ENCODE measurements around the gene FSCN2. TPM values are rescaled to one million over a fixed set of nuclear protein-coding genes. Genes with fewer than 3 reads are reported as not detected.

The FSCN2 gene
- total and polyA plus RNA-seq, 5 experiments from 2014 or later: 0.96 to 2.0 TPM; not detected in 3

GRCh38 chr17:81557276-81558114, 29.3 kb downstream of the FSCN2 start:
- DNase-seq (no peak), ATAC-seq (no peak)
- H3K36me3 Mint-ChIP-seq: peaks cover 0 to 30% (median 7%) of the 10 kb centered on the region in 3 donors
- POLR2A ChIA-PET: interaction anchor here (0.6 to 8.3 kb wide), 2 partner anchors 46 to 301 kb away, joined by 3 to 140 read pairs; partner anchors contain the start of gene ACTG1
- peaks cover 6 to 29% (median 17%) of the 10 kb centered on the region in 4 donors for H3K4me1 Mint-ChIP-seq
- peak overlapping the region in 1 of 10 donors; percentile 45 for H3K27ac Mint-ChIP-seq
- H3K27me3 Mint-ChIP-seq: no peaks in the 10 kb centered on the region
- no peaks in the 10 kb centered on the region for H3K9me3 Mint-ChIP-seq
- H3K4me3 Mint-ChIP-seq: no peak overlapping the region

- DNase-seq: no peak
- Mint-ChIP-seq H3K9me3 (no peaks in the 10 kb centered on the region), H3K27ac (no peak overlapping the region), H3K36me3 (peaks cover 0 to 36% (median 7%) of the 10 kb centered on the region in 3 donors), H3K27me3 (no peaks in the 10 kb centered on the region), H3K4me1 (peaks cover 6 to 29% (median 15%) of the 10 kb centered on the region in 4 donors), H3K4me3 (no peak overlapping the region)
- ATAC-seq: no peak
- POLR2A ChIA-PET: interaction anchor here (8.3 kb wide), 1 partner anchor 47 kb away, joined by 140 read pairs; the partner anchor contains the start of gene ACTG1
Observed at GRCh38 chr17:81558115-81558468, 29.9 kb downstream of the FSCN2 start.

GRCh38 chr17:81558941-81559806, 31.0 kb downstream of the FSCN2 start:
- POLR2A ChIA-PET: interaction anchor here (0.6 to 0.7 kb wide), 3 partner anchors 22 to 172 kb away, joined by 4 to 5 read pairs (median 4); no protein-coding TSS in a partner anchor
- DNase-seq (no peak), ATAC-seq (no peak)
- Mint-ChIP-seq H3K9me3 (no peaks in the 10 kb centered on the region), H3K4me3 (no peak overlapping the region), H3K27me3 (no peaks in the 10 kb centered on the region), H3K4me1 (peaks cover 0 to 18% (median 4%) of the 10 kb centered on the region in 4 donors), H3K36me3 (peaks cover 0 to 45% (median 7%) of the 10 kb centered on the region in 3 donors), H3K27ac (no peak overlapping the region)

GRCh38 chr17:81561494-81561885, 33.3 kb downstream of the FSCN2 start:
- peaks cover 0 to 68% (median 19%) of the 10 kb centered on the region in 3 donors for H3K36me3 Mint-ChIP-seq
- no peak overlapping the region for H3K4me3 Mint-ChIP-seq
- H3K9me3 Mint-ChIP-seq: no peaks in the 10 kb centered on the region
- ATAC-seq (no peak), DNase-seq (no peak)
- POLR2A ChIA-PET: interaction anchor here (2.1 kb wide), 1 partner anchor 9 kb away, joined by 7 read pairs; the partner anchor contains the start of gene FAAP100
- H3K27ac Mint-ChIP-seq: peak overlapping the region in 1 of 10 donors; percentile 72
- no peaks in the 10 kb centered on the region for H3K27me3 Mint-ChIP-seq
- H3K4me1 Mint-ChIP-seq: peaks cover 0 to 14% (median 1%) of the 10 kb centered on the region in 4 donors

- ATAC-seq (no peak), DNase-seq (no peak)
- POLR2A ChIA-PET: interaction anchor here (1.1 kb wide), 1 partner anchor 11 kb away, joined by 3 read pairs; the partner anchor contains the start of gene FAAP100
- H3K9me3 Mint-ChIP-seq: no peaks in the 10 kb centered on the region
- peaks cover 0 to 81% (median 15%) of the 10 kb centered on the region in 3 donors for H3K36me3 Mint-ChIP-seq
- peaks cover 0 to 14% (median 1%) of the 10 kb centered on the region in 4 donors for H3K4me1 Mint-ChIP-seq
- no peaks in the 10 kb centered on the region for H3K27me3 Mint-ChIP-seq
- H3K4me3 Mint-ChIP-seq: no peak overlapping the region
- no peak overlapping the region for H3K27ac Mint-ChIP-seq
Observed at GRCh38 chr17:81563861-81564586, 35.8 kb downstream of the FSCN2 start.

GRCh38 chr17:81564778-81565177, 36.6 kb downstream of the FSCN2 start:
- no peaks in the 10 kb centered on the region for H3K27me3 Mint-ChIP-seq
- H3K4me3 Mint-ChIP-seq: no peak overlapping the region
- peaks cover 0 to 85% (median 15%) of the 10 kb centered on the region in 3 donors for H3K36me3 Mint-ChIP-seq
- POLR2A ChIA-PET: interaction anchor here (1.1 kb wide), 1 partner anchor 11 kb away, joined by 4 read pairs; no protein-coding TSS in a partner anchor
- no peak overlapping the region for H3K27ac Mint-ChIP-seq
- ATAC-seq: no peak
- no peak for DNase-seq
- peaks cover 0 to 14% (median 1%) of the 10 kb centered on the region in 4 donors for H3K4me1 Mint-ChIP-seq
- no peaks in the 10 kb centered on the region for H3K9me3 Mint-ChIP-seq

GRCh38 chr17:81565231-81565630, 37.1 kb downstream of the FSCN2 start:
- Mint-ChIP-seq H3K4me3 (no peak overlapping the region), H3K27me3 (no peaks in the 10 kb centered on the region), H3K36me3 (peaks cover 0 to 85% (median 15%) of the 10 kb centered on the region in 3 donors), H3K27ac (no peak overlapping the region), H3K9me3 (no peaks in the 10 kb centered on the region), H3K4me1 (peaks cover 0 to 14% (median 1%) of the 10 kb centered on the region in 4 donors)
- DNase-seq (no peak), ATAC-seq (no peak)
- POLR2A ChIA-PET: interaction anchor here (1.1 kb wide), 1 partner anchor 11 kb away, joined by 4 read pairs; no protein-coding TSS in a partner anchor

- Mint-ChIP-seq H3K27me3 (no peaks in the 10 kb centered on the region), H3K36me3 (peaks cover 0 to 88% (median 11%) of the 10 kb centered on the region in 3 donors), H3K27ac (peak overlapping the region in 2 of 10 donors; percentile 55 to 83), H3K4me1 (peaks cover 0 to 2% (median 1%) of the 10 kb centered on the region in 4 donors), H3K9me3 (no peaks in the 10 kb centered on the region), H3K4me3 (no peak overlapping the region)
- no peak for ATAC-seq
- POLR2A ChIA-PET: no interaction called here
- DNase-seq: no peak
Observed at GRCh38 chr17:81566461-81567126, 38.4 kb downstream of the FSCN2 start.

- H3K27me3 Mint-ChIP-seq: no peaks in the 10 kb centered on the region
- no peak overlapping the region for H3K4me3 Mint-ChIP-seq
- POLR2A ChIA-PET: no interaction called here
- no peak for ATAC-seq
- no peak for DNase-seq
- no peaks in the 10 kb centered on the region for H3K9me3 Mint-ChIP-seq
- H3K4me1 Mint-ChIP-seq: peaks cover 0 to 2% (median 0%) of the 10 kb centered on the region in 4 donors
- H3K27ac Mint-ChIP-seq: no peak overlapping the region
- H3K36me3 Mint-ChIP-seq: peaks cover 0 to 86% (median 11%) of the 10 kb centered on the region in 3 donors
Observed at GRCh38 chr17:81567191-81567590, 39.0 kb downstream of the FSCN2 start.

- Mint-ChIP-seq H3K36me3 (peaks cover 0 to 84% (median 11%) of the 10 kb centered on the region in 3 donors), H3K27me3 (no peaks in the 10 kb centered on the region), H3K27ac (peak overlapping the region in 1 of 10 donors; percentile 83)
Observed at GRCh38 chr17:81568416-81568815, 40.2 kb downstream of the FSCN2 start.

GRCh38 chr17:81569986-81570514, 41.9 kb downstream of the FSCN2 start:
- POLR2A ChIA-PET: interaction anchor here (1.1 kb wide), 1 partner anchor 14 kb away, joined by 3 read pairs; no protein-coding TSS in a partner anchor
- Mint-ChIP-seq H3K27me3 (no peaks in the 10 kb centered on the region), H3K27ac (no peak overlapping the region), H3K36me3 (peaks cover 0 to 80% (median 5%) of the 10 kb centered on the region in 3 donors), H3K4me3 (no peak overlapping the region), H3K4me1 (peaks cover 0 to 2% (median 0%) of the 10 kb centered on the region in 4 donors), H3K9me3 (no peaks in the 10 kb centered on the region)
- ATAC-seq: no peak
- DNase-seq: no peak

More at GRCh38 chr17:81568416-81568815, 40.2 kb downstream of the FSCN2 start:
- no peak for DNase-seq
- Mint-ChIP-seq H3K4me3 (no peak overlapping the region), H3K9me3 (no peaks in the 10 kb centered on the region), H3K4me1 (peaks cover 0 to 2% (median under 1%) of the 10 kb centered on the region in 4 donors)
- ATAC-seq: no peak
- POLR2A ChIA-PET: no interaction called here
